CD4-positive, alpha-beta T cell (primary cell): Measurements from ENCODE around the gene USP6NL. TPM values are rescaled to one million over a fixed set of nuclear protein-coding genes. Genes with fewer than 3 reads are reported as not detected.

Experiments used
- ATAC-seq: fragments of 200-7000 bp; cut with Tn5 transposase; one replicate; pipeline ENCODE4 v1.10.0; 2022; ENCODE audit warnings: mild to moderate bottlenecking; ENCODE audit not compliant: poor library complexity
- CTCF ChIA-PET: fragments of 350-600 bp; sonication (Branson Sonifier 250); formaldehyde crosslinking; loops from one replicate; lab custom pipeline; 2021; ENCODE audit warnings: antibody characterized with exemption, inconsistent platforms; lab: Charles Lee
- POLR2A ChIA-PET: fragments of 350-600 bp; sonication (Branson Sonifier 250); formaldehyde crosslinking; loops from one replicate; lab custom pipeline; 2021; ENCODE audit warnings: antibody characterized with exemption, inconsistent platforms; lab: Charles Lee
- DNase-seq, 14 experiments: peaks; one replicate each; pipeline ENCODE4 v3.0.0-alpha.2; 2013 to 2020; ENCODE audit warnings: mixed read lengths in 2 of 14
- H3K27ac ChIP-seq, 2 donors: one replicate each; pipeline versions ENCODE4 v1.5.1 to v1.7.0; 2013; ENCODE audit warnings: low read length in 2 of 2, low read depth in 1 of 2, mild to moderate bottlenecking in 1 of 2
- H3K27me3 ChIP-seq, 2 experiments: 1 replicate in 1 of 2; 2 replicates in 1 of 2; pipeline versions ENCODE4 v1.6.1 to v1.7.0; 2013; ENCODE audit warnings: low read length in 2 of 2, control low read depth in 1 of 2, mild to moderate bottlenecking in 1 of 2, moderate library complexity in 1 of 2; ENCODE audit not compliant: insufficient read depth in 2 of 2, control insufficient read depth in 1 of 2
- H3K36me3 ChIP-seq: one replicate; pipeline ENCODE4 v1.6.1; 2013; ENCODE audit warnings: low read length, control low read depth; ENCODE audit not compliant: insufficient read depth
- H3K4me1 ChIP-seq: one replicate; pipeline ENCODE4 v1.6.1; 2013; ENCODE audit warnings: low read length, control low read depth; ENCODE audit not compliant: insufficient read depth
- H3K4me3 ChIP-seq: one replicate; pipeline ENCODE4 v1.5.1; 2013; ENCODE audit warnings: mild to moderate bottlenecking, low read length, moderate library complexity
- H3K9me3 ChIP-seq, 2 experiments: 1 replicate in 1 of 2; 2 replicates in 1 of 2; pipeline versions ENCODE4 v1.6.1 to v1.7.0; 2013; ENCODE audit warnings: low read length in 2 of 2, mild to moderate bottlenecking in 2 of 2, control low read depth in 1 of 2, moderate library complexity in 1 of 2; ENCODE audit not compliant: control insufficient read depth in 1 of 2, insufficient read depth in 1 of 2
- H3K27ac Mint-ChIP-seq: one replicate; pipeline ENCODE4 v1.8.0; 2020; ENCODE audit warnings: mixed read lengths
- H3K27me3 Mint-ChIP-seq: one replicate; pipeline ENCODE4 v1.8.0; 2021; ENCODE audit warnings: mixed read lengths
- H3K36me3 Mint-ChIP-seq: one replicate; pipeline ENCODE4 v1.8.0; 2021; ENCODE audit warnings: low read depth, mixed read lengths
- H3K4me1 Mint-ChIP-seq: one replicate; pipeline ENCODE4 v1.8.0; 2021; ENCODE audit warnings: low read depth, mixed read lengths
- H3K4me3 Mint-ChIP-seq: one replicate; pipeline ENCODE4 v1.8.0; 2020; ENCODE audit warnings: mild to moderate bottlenecking, mixed read lengths
- H3K9me3 Mint-ChIP-seq: one replicate; pipeline ENCODE4 v1.8.0; 2020; ENCODE audit warnings: mixed read lengths
- CTCF ChIP-seq: fragments of 200-600 bp; IDR thresholded peaks from one replicate; pipeline ENCODE4 v1.8.0; 2022; ENCODE audit warnings: antibody characterized with exemption, mild to moderate bottlenecking
- intact Hi-C, 2 experiments: fragments of 100-400 bp; cut with DNase I in 1 of 2; cut with micrococcal nuclease in 1 of 2; formaldehyde crosslinking; loops; one replicate each; pipeline versions ENCODE4 v1.15.1 to v1.9.0; 2023 to 2025; cut with DNase I, micrococcal nuclease
- total RNA-seq, 174 experiments: library from RNA in 2 of 174; stranded (reverse) in 2 of 174; gene quantifications; one replicate each; pipeline ENCODE4 v1.2.3 and lab custom pipeline; 2021 to 2026

Gene USP6NL
- total RNA-seq, 2 experiments from 2014 or later = 5.2 to 5.6 TPM

- CTCF ChIA-PET = no interaction called here
- no peak overlapping the region for H3K4me3 Mint-ChIP-seq
- DNase-seq (no peak), ATAC-seq (no peak)
- POLR2A ChIA-PET = no interaction called here
- Histone ChIP-seq H3K27me3 (no peaks in the 10 kb centered on the region), H3K36me3 (no peaks in the 10 kb centered on the region), H3K9me3 (peaks cover 8 to 20% of the 10 kb centered on the region in 2 experiments), H3K27ac (no peak overlapping the region), H3K4me1 (peaks cover 23% of the 10 kb centered on the region), H3K4me3 (no peak overlapping the region)
- no peak overlapping the region for H3K27ac Mint-ChIP-seq
- intact Hi-C loops = no loop called here
- no peak for TF ChIP-seq CTCF
- H3K9me3 Mint-ChIP-seq = peaks cover 9% of the 10 kb centered on the region
- H3K36me3 Mint-ChIP-seq = peaks cover 8% of the 10 kb centered on the region
- H3K27me3 Mint-ChIP-seq = no peaks in the 10 kb centered on the region
- H3K4me1 Mint-ChIP-seq = peaks cover 35% of the 10 kb centered on the region
Observed at GRCh38 chr10:11411926-11412545, 199.4 kb downstream of the USP6NL start.

GRCh38 chr10:11409357-11409756 is 202.1 kb downstream of the USP6NL start:
- ATAC-seq (no peak), DNase-seq (no peak)
- Mint-ChIP-seq H3K27ac (no peak overlapping the region), H3K36me3 (peaks cover 8% of the 10 kb centered on the region), H3K9me3 (peaks cover 9% of the 10 kb centered on the region), H3K27me3 (no peaks in the 10 kb centered on the region), H3K4me1 (peaks cover 48% of the 10 kb centered on the region), H3K4me3 (no peak overlapping the region)
- intact Hi-C loops = loop anchor here in 1 of 2 experiments (5.0 kb wide), 1 partner anchor 77 kb away; no protein-coding TSS in a partner anchor
- H3K4me1 ChIP-seq = peaks cover 48% of the 10 kb centered on the region
- no peak overlapping the region for H3K4me3 ChIP-seq
- no peak overlapping the region for H3K27ac ChIP-seq
- H3K36me3 ChIP-seq = no peaks in the 10 kb centered on the region
- H3K27me3 ChIP-seq = no peaks in the 10 kb centered on the region
- TF ChIP-seq CTCF = no peak
- ChIA-PET POLR2A (no interaction called here), CTCF (interaction anchor here (0.6 kb wide), 1 partner anchor 1452 kb away, joined by 3 read pairs; no protein-coding TSS in a partner anchor)
- H3K9me3 ChIP-seq = peaks cover 8 to 33% of the 10 kb centered on the region in 2 experiments

- CTCF ChIA-PET = no interaction called here
- no peak for TF ChIP-seq CTCF
- no peak overlapping the region for H3K27ac ChIP-seq
- peak in 4 of 14 experiments; percentile 8 to 63 (median 32) for DNase-seq
- Mint-ChIP-seq H3K36me3 (peaks cover 8% of the 10 kb centered on the region), H3K27me3 (no peaks in the 10 kb centered on the region), H3K4me1 (peaks cover 50% of the 10 kb centered on the region), H3K4me3 (no peak overlapping the region), H3K27ac (peak overlapping the region; percentile 67), H3K9me3 (peaks cover 9% of the 10 kb centered on the region)
- H3K9me3 ChIP-seq = peaks cover 8 to 26% of the 10 kb centered on the region in 2 experiments
- no peaks in the 10 kb centered on the region for H3K27me3 ChIP-seq
- POLR2A ChIA-PET = interaction anchor here (0.7 kb wide), 1 partner anchor 69 kb away, joined by 3 read pairs; no protein-coding TSS in a partner anchor
- H3K4me1 ChIP-seq = peaks cover 53% of the 10 kb centered on the region
- intact Hi-C loops = loop anchor here in 1 of 2 experiments (5.0 kb wide), 1 partner anchor 76 kb away; no protein-coding TSS in a partner anchor
- no peak for ATAC-seq
- no peak overlapping the region for H3K4me3 ChIP-seq
- H3K36me3 ChIP-seq = no peaks in the 10 kb centered on the region
Observed at GRCh38 chr10:11407939-11408338, 203.5 kb downstream of the USP6NL start.
